Endothelial cell of umbilical vein (primary cell): ENCODE data around the gene EXD3. TPM values are rescaled to one million over a fixed set of nuclear protein-coding genes. Genes with fewer than 3 reads are reported as not detected.

Source experiments
- BruUV-seq: library from RNA; stranded (reverse); fragments of 400-500 nt; replicated peaks from 2 replicates; lab custom pipeline; 2021; lab: Mats Ljungman, UMichigan
- CTCF ChIA-PET: fragments of 300-600, 350-600 bp; sonication (Branson Sonifier 250); formaldehyde crosslinking; loops from one replicate; lab custom pipeline; 2021; ENCODE audit warnings: antibody characterized with exemption, inconsistent platforms; lab: Charles Lee
- POLR2A ChIA-PET: fragments of 300-600, 350-600 bp; sonication (Branson Sonifier 250); formaldehyde crosslinking; loops from one replicate; lab custom pipeline; 2021; ENCODE audit warnings: antibody characterized with exemption, inconsistent platforms; lab: Charles Lee
- DNase-seq: peaks from one replicate; pipeline ENCODE4 v3.0.0-alpha.2; 2011; ENCODE audit warnings: low read depth, low spot score
- FAIRE-seq: peaks from 2 replicates; lab custom pipeline; 2011; peaks lifted over from hg19 to GRCh38; lab: Jason Lieb, UNC
- H2AFZ ChIP-seq: 2 replicates; pipeline ENCODE4 v1.6.0; 2012; ENCODE audit warnings: low read depth, low read length, control low read depth, inconsistent platforms
- H3K27ac ChIP-seq: 2 replicates; pipeline ENCODE4 v1.5.1; 2011; ENCODE audit warnings: low read depth, mild to moderate bottlenecking, control low read depth, low read length, moderate library complexity; ENCODE audit not compliant: insufficient read depth
- H3K27me3 ChIP-seq, 2 experiments: 2 replicates each; pipeline versions ENCODE4 v1.6.0 to v1.6.1; 2011; ENCODE audit warnings: low read length in 2 of 2, mixed read lengths in 1 of 2; ENCODE audit not compliant: control insufficient read depth in 2 of 2, insufficient read depth in 2 of 2
- H3K36me3 ChIP-seq, 2 experiments: 2 replicates in 1 of 2; 3 replicates in 1 of 2; pipeline ENCODE4 v1.5.1; 2011; ENCODE audit warnings: low read length in 2 of 2, mild to moderate bottlenecking in 1 of 2, moderate library complexity in 1 of 2; ENCODE audit not compliant: control insufficient read depth in 2 of 2, insufficient read depth in 2 of 2; ENCODE audit errors: extremely low read depth in 1 of 2
- H3K4me1 ChIP-seq: 3 replicates; pipeline ENCODE4 v1.5.1; 2011; ENCODE audit warnings: mild to moderate bottlenecking, low read length; ENCODE audit not compliant: control insufficient read depth, insufficient read depth; ENCODE audit errors: extremely low read depth
- H3K4me2 ChIP-seq: 2 replicates; pipeline ENCODE4 v1.6.1; 2011; ENCODE audit warnings: low read length, control low read depth, mixed read lengths; ENCODE audit not compliant: insufficient read depth
- H3K4me3 ChIP-seq, 3 experiments: fragments of 200-600 bp in 1 of 3; sonication (generic), shearing (Covaris generic) in 1 of 3; replicated peaks in 1 of 3; 2 replicates each; pipeline ENCODE4 v1.5.1; 2011 to 2016; ENCODE audit warnings: control low read depth in 3 of 3, low read length in 3 of 3, mild to moderate bottlenecking in 2 of 3, inconsistent platforms in 1 of 3, low read depth in 1 of 3, moderate library complexity in 1 of 3; ENCODE audit not compliant: insufficient read depth in 1 of 3
- H3K79me2 ChIP-seq: 2 replicates; pipeline ENCODE4 v1.6.0; 2012; ENCODE audit warnings: low read length, inconsistent platforms; ENCODE audit not compliant: control insufficient read depth, insufficient read depth
- H3K9ac ChIP-seq: replicated peaks from 2 replicates; pipeline ENCODE3; 2011; ENCODE audit warnings: low read length, control low read depth; ENCODE audit not compliant: insufficient read depth; ENCODE audit errors: extremely low read depth
- H3K9me1 ChIP-seq: replicated peaks from 3 replicates; pipeline ENCODE4 v1.6.0; 2011; ENCODE audit warnings: mild to moderate bottlenecking, low read length; ENCODE audit not compliant: control insufficient read depth, insufficient read depth; ENCODE audit errors: extremely low read depth
- H3K9me3 ChIP-seq: replicated peaks from 2 replicates; pipeline ENCODE4 v1.5.1; 2012; ENCODE audit warnings: low read length, inconsistent platforms; ENCODE audit not compliant: control insufficient read depth, insufficient read depth
- H4K20me1 ChIP-seq: replicated peaks from 2 replicates; pipeline ENCODE3; 2011; ENCODE audit warnings: mild to moderate bottlenecking, low read length; ENCODE audit not compliant: control insufficient read depth, insufficient read depth; ENCODE audit errors: extremely low read depth
- CTCF ChIP-seq, 2 donors: IDR thresholded peaks; 1 replicate in 1 of 2; 2 replicates in 1 of 2; pipeline ENCODE4 v1.5.1; 2011; ENCODE audit warnings: low read length in 2 of 2, mild to moderate bottlenecking in 2 of 2, moderate library complexity in 2 of 2, control low read depth in 1 of 2, inconsistent platforms in 1 of 2, low read depth in 1 of 2; ENCODE audit not compliant: insufficient read depth in 1 of 2; ENCODE audit errors: extremely low read depth in 1 of 2
- EZH2 ChIP-seq: IDR thresholded peaks from 2 replicates; pipeline ENCODE4 v1.6.1; 2012; ENCODE audit warnings: borderline replicate concordance, low read depth, mild to moderate bottlenecking, moderate library complexity, low read length, inconsistent platforms; ENCODE audit not compliant: severe bottlenecking
- FOS ChIP-seq: IDR thresholded peaks from 2 replicates; pipeline ENCODE4 v1.6.1; 2011; ENCODE audit warnings: mild to moderate bottlenecking, low read length, moderate library complexity, borderline replicate concordance; ENCODE audit not compliant: insufficient read depth
- GATA2 ChIP-seq: IDR thresholded peaks from 2 replicates; pipeline ENCODE4 v1.7.0; 2011; ENCODE audit warnings: low read depth, mild to moderate bottlenecking, moderate library complexity, mixed read lengths, low read length; ENCODE audit not compliant: insufficient read length, insufficient read depth
- JUN ChIP-seq: IDR thresholded peaks from 2 replicates; pipeline ENCODE4 v1.6.1; 2011; ENCODE audit warnings: borderline replicate concordance, low read depth; ENCODE audit not compliant: insufficient read length, insufficient read depth
- MAX ChIP-seq: IDR thresholded peaks from 2 replicates; pipeline ENCODE4 v1.6.1; 2011; ENCODE audit not compliant: insufficient read depth, insufficient read length
- MYC ChIP-seq: IDR thresholded peaks from one replicate; pipeline ENCODE4 v1.6.1; 2011; ENCODE audit warnings: mild to moderate bottlenecking, low read depth, low read length
- POLR2A ChIP-seq: IDR thresholded peaks from 2 replicates; pipeline ENCODE4 v1.6.1; 2012; ENCODE audit warnings: low read depth, mild to moderate bottlenecking, control low read depth, low read length
- POLR2AphosphoS5 ChIP-seq: IDR thresholded peaks from 2 replicates; pipeline ENCODE4 v1.6.1; 2012; ENCODE audit warnings: low read depth, mild to moderate bottlenecking, control low read depth, low read length, moderate library complexity; ENCODE audit not compliant: insufficient read depth
- dilution Hi-C: fragments of 300-500 bp; cut with MboI; formaldehyde crosslinking; loops from one replicate; pipeline ENCODE4 v1.15.0; 2019; ENCODE audit warnings: low sequenced_read_pairs; ENCODE audit not compliant: extremely low pct_ligation_motif_present
- intact Hi-C: fragments of 100-400 bp; cut with micrococcal nuclease; formaldehyde crosslinking; loops from one replicate; pipeline ENCODE4 v1.10.0; 2022
- polyA plus RNA-seq, 4 experiments: library from polyadenylated mRNA; depleted of rRNA in 3 of 4; stranded (reverse) in 3 of 4; unstranded in 1 of 4; fragments of >200 nt; gene quantifications; 2 replicates each; pipeline versions ENCODE4 v1.2.1 to v1.2.3, GENCODE V29; 2011 to 2012; ENCODE audit warnings: missing spikeins in 1 of 4
- total RNA-seq: library from RNA; stranded (reverse); gene quantifications from 2 replicates; pipeline ENCODE4 v1.2.3, GENCODE V29; 2021

EXD3 gene
- total and polyA plus RNA-seq, 2 donors (not counting 3 experiments of a cell fraction or from before 2014, with no cell fraction given) = 17.7 to 30.3 TPM

- dilution Hi-C loops = no loop called here
- no peak for FAIRE-seq
These were observed 34.0 kb upstream of the EXD3 start for GRCh38 chr9:137456864-137457405.

More at GRCh38 chr9:137456864-137457405, 34.0 kb upstream of the EXD3 start:
- no peak overlapping the region for H3K4me3 ChIP-seq
- H3K4me2 ChIP-seq = no peak overlapping the region
- peaks cover 11% of the 10 kb centered on the region for H3K4me1 ChIP-seq
- CTCF ChIA-PET = no interaction called here
- no peak overlapping the region for H3K9ac ChIP-seq
- no peaks in the 10 kb centered on the region for H4K20me1 ChIP-seq
- no peak for TF ChIP-seq POLR2A
- TF ChIP-seq FOS = no peak
- no peak for TF ChIP-seq EZH2
- TF ChIP-seq GATA2 = no peak
- no peak for TF ChIP-seq MYC
- TF ChIP-seq POLR2AphosphoS5 = no peak
- no peak for TF ChIP-seq CTCF (IDR thresholded peaks at IDR 0.05; ENCODE audit: extremely low read depth in 1 of 2, insufficient read depth in 1 of 2, low read depth in 1 of 2, low read length in 2 of 2)
- TF ChIP-seq MAX = no peak
- TF ChIP-seq JUN = no peak
- H3K27me3 ChIP-seq = no peaks in the 10 kb centered on the region
- no peak for DNase-seq
- H3K36me3 ChIP-seq = peaks cover 0 to 4% of the 10 kb centered on the region in 2 experiments
- no peaks in the 10 kb centered on the region for H3K9me1 ChIP-seq
- H3K27ac ChIP-seq = no peak overlapping the region
- no peak overlapping the region for H2AFZ ChIP-seq
- BruUV-seq = no TSS peak
- H3K79me2 ChIP-seq = peaks cover 9% of the 10 kb centered on the region
- POLR2A ChIA-PET = no interaction called here
- intact Hi-C loops = no loop called here
- no peaks in the 10 kb centered on the region for H3K9me3 ChIP-seq
